CD8-positive, alpha-beta memory T cell (primary cell): ENCODE results near the gene PARP4. TPM values are rescaled to one million over a fixed set of nuclear protein-coding genes. Genes with fewer than 3 reads are reported as not detected.
"Not testable (repeated sequence)": the region's sequence is repeated elsewhere in the genome, so short reads cannot be mapped to it uniquely, and the experiment has no call there.

Source experiments
- CTCF ChIA-PET: fragments of 350-600 bp; sonication (Branson Sonifier 250); formaldehyde crosslinking; loops from one replicate; lab custom pipeline; 2021; ENCODE audit warnings: antibody characterized with exemption; lab: Charles Lee
- POLR2A ChIA-PET: fragments of 350-600 bp; sonication (Branson Sonifier 250); formaldehyde crosslinking; loops from one replicate; lab custom pipeline; 2021; ENCODE audit warnings: antibody characterized with exemption; lab: Charles Lee
- DNase-seq, 5 donors: peaks; one replicate each; pipeline versions ENCODE4 v3.0.0 to v3.0.0-alpha.2; 2020 to 2022; ENCODE audit warnings: mixed read lengths in 1 of 5
- H3K27ac ChIP-seq: one replicate; pipeline ENCODE4 v1.7.0; 2013; ENCODE audit warnings: low read depth, mild to moderate bottlenecking, low read length, moderate library complexity
- H3K27me3 ChIP-seq: 2 replicates; pipeline ENCODE4 v1.7.0; 2013; ENCODE audit warnings: low read length, mild to moderate bottlenecking; ENCODE audit not compliant: insufficient read depth, poor library complexity, severe bottlenecking
- H3K36me3 ChIP-seq: 2 replicates; pipeline ENCODE4 v1.7.0; 2013; ENCODE audit warnings: mild to moderate bottlenecking, low read length, moderate library complexity; ENCODE audit not compliant: insufficient read depth
- H3K4me1 ChIP-seq: 2 replicates; pipeline ENCODE4 v1.7.0; 2013; ENCODE audit warnings: mild to moderate bottlenecking, low read length, moderate library complexity; ENCODE audit not compliant: insufficient read depth
- H3K4me3 ChIP-seq: 2 replicates; pipeline ENCODE4 v1.7.0; 2013; ENCODE audit warnings: mild to moderate bottlenecking, low read length
- H3K9me3 ChIP-seq: 2 replicates; pipeline ENCODE4 v1.7.0; 2013; ENCODE audit warnings: mild to moderate bottlenecking, low read length
- H3K27ac Mint-ChIP-seq, 8 donors: one replicate each; pipeline ENCODE4 v1.8.0; 2020 to 2021; ENCODE audit warnings: mixed read lengths in 8 of 8, mild to moderate bottlenecking in 6 of 8, inconsistent platforms in 3 of 8, moderate library complexity in 3 of 8
- H3K27me3 Mint-ChIP-seq, 2 donors: one replicate each; pipeline ENCODE4 v1.8.0; 2020 to 2021; ENCODE audit warnings: mixed read lengths in 2 of 2, mild to moderate bottlenecking in 1 of 2, moderate library complexity in 1 of 2
- H3K36me3 Mint-ChIP-seq, 3 donors: one replicate each; pipeline ENCODE4 v1.8.0; 2020 to 2021; ENCODE audit warnings: mixed read lengths in 3 of 3, inconsistent platforms in 1 of 3, mild to moderate bottlenecking in 1 of 3
- H3K4me1 Mint-ChIP-seq, 3 donors: one replicate each; pipeline ENCODE4 v1.8.0; 2020 to 2021; ENCODE audit warnings: mixed read lengths in 3 of 3, inconsistent platforms in 1 of 3, mild to moderate bottlenecking in 1 of 3
- H3K4me3 Mint-ChIP-seq, 7 donors: one replicate each; pipeline ENCODE4 v1.8.0; 2020 to 2021; ENCODE audit warnings: mixed read lengths in 7 of 7, mild to moderate bottlenecking in 6 of 7, moderate library complexity in 4 of 7, inconsistent platforms in 2 of 7
- H3K9me3 Mint-ChIP-seq, 5 donors: one replicate each; pipeline ENCODE4 v1.8.0; 2020 to 2022; ENCODE audit warnings: mixed read lengths in 5 of 5, mild to moderate bottlenecking in 3 of 5, moderate library complexity in 2 of 5, inconsistent platforms in 1 of 5
- polyA plus RNA-seq: library from polyadenylated mRNA; unstranded; fragments of 300-500 nt; fragmentation: Illumina TruSeq; gene quantifications from one replicate; pipeline ENCODE4 v1.2.3, GENCODE V29; 2021
- total RNA-seq, 2 experiments: library from RNA; stranded (reverse); gene quantifications; one replicate each; pipeline ENCODE4 v1.2.3, GENCODE V29; 2021

PARP4 gene
- total and polyA plus RNA-seq, 3 experiments from 2014 or later: 37.4 to 59.7 (median 38.7) TPM

DNA sequence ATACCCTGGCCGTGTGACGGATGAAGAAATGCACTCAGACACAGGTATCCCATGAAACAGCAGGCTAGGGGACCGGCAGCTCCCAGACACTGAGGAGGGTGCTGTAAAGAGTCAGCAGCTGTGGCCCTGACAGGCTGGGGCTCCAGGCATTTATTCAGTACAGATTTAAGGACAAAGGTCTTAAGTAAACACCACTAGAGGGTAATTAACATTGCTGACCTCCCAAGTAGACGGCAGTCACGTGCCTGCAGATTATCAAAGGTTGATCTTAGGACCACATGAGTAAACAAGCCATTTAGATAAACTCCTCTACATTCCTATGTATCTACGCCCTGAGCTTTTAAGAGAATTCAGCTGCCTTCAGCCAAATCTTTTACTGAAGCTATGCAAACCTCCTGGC is 92.9 kb downstream of the PARP4 start:
- H3K27me3 Mint-ChIP-seq, H3K4me3 ChIP-seq, H3K9me3 ChIP-seq, H3K27ac ChIP-seq, H3K27ac Mint-ChIP-seq, H3K4me1 Mint-ChIP-seq, DNase-seq, H3K27me3 ChIP-seq, POLR2A ChIA-PET, H3K9me3 Mint-ChIP-seq, CTCF ChIA-PET, H3K4me3 Mint-ChIP-seq, H3K4me1 ChIP-seq, H3K36me3 ChIP-seq: not testable (repeated sequence)
- H3K36me3 Mint-ChIP-seq: peaks cover 24 to 46% (median 28%) of the 10 kb centered on the region in 3 donors

DNA sequence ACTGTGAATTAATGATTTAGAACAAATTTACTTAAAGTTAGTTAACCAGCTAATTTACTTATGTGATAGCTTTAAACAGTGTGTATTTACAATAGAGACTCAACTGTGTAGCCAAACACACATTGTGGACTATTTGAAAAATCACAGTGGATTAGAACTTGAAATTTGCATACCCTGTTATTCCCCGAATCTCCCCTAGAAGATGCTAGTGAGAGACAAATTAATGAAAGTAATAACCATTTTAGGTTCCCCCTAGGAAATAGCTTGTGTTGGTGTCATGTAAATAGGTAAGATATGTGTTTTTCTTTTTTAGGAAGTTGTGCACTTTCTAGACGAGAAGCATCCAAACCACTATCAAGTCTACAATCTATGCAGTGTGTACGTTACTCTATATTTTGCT is 104.7 kb downstream of the PARP4 start:
- Mint-ChIP-seq H3K36me3 (no peaks in the 10 kb centered on the region), H3K4me3 (no peak overlapping the region), H3K9me3 (no peaks in the 10 kb centered on the region), H3K27me3 (peaks cover 5 to 16% of the 10 kb centered on the region in 2 donors), H3K27ac (no peak overlapping the region), H3K4me1 (peaks cover 0 to 7% (median 4%) of the 10 kb centered on the region in 3 donors)
- Histone ChIP-seq H3K4me1 (no peaks in the 10 kb centered on the region), H3K9me3 (no peaks in the 10 kb centered on the region), H3K36me3 (no peaks in the 10 kb centered on the region), H3K4me3 (no peak overlapping the region), H3K27ac (no peak overlapping the region), H3K27me3 (peaks cover 2% of the 10 kb centered on the region)
- POLR2A ChIA-PET: no interaction called here
- CTCF ChIA-PET: no interaction called here
- no peak for DNase-seq

DNA sequence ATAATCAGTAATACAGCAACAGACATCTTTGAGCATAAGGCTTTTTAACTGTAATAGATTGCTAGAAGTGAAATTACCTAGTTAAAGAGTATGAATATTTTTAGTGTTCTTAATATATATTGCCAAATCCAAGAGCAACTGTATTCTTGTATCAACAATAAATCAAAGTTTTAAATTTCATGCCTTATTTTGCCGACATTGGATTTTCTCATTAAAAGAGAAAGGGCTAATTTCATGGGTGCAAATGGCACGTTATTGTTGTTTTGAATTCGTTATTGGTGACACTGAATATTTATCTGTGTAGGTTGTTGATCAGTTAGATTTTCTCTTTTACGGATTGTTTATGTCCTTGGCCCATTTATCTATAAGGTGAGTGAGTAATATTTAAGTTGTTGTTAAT is 106.1 kb downstream of the PARP4 start:
- H3K4me3 ChIP-seq: no peak overlapping the region
- no peaks in the 10 kb centered on the region for H3K36me3 Mint-ChIP-seq
- no peaks in the 10 kb centered on the region for H3K36me3 ChIP-seq
- peaks cover 0 to 7% (median 4%) of the 10 kb centered on the region in 3 donors for H3K4me1 Mint-ChIP-seq
- H3K9me3 ChIP-seq: no peaks in the 10 kb centered on the region
- H3K27me3 Mint-ChIP-seq: peaks cover 5 to 16% of the 10 kb centered on the region in 2 donors
- H3K4me1 ChIP-seq: no peaks in the 10 kb centered on the region
- H3K27ac Mint-ChIP-seq: no peak overlapping the region
- H3K27ac ChIP-seq: no peak overlapping the region
- no peaks in the 10 kb centered on the region for H3K9me3 Mint-ChIP-seq
- peaks cover 2% of the 10 kb centered on the region for H3K27me3 ChIP-seq
- ChIA-PET CTCF (no interaction called here), POLR2A (no interaction called here)
- H3K4me3 Mint-ChIP-seq: no peak overlapping the region
- no peak for DNase-seq

DNA sequence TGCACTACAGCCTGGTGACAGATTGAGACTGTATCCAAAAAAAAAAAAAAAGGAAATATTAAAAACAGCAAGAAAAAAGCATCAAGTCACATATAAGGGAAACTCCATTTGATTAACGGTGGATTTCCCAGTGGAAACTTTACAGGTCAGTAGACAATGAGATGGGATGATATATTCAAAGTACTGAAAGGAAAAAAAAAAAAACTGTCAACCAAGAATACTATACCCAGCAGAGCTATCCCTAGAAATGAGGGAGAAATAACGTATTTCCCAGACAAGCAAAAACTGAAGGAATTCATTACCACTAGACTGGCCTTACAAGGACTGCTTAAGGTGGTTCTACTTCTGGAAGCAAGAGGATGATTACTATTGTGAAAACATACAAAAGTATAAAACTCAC is 115.8 kb downstream of the PARP4 start:
- Histone ChIP-seq H3K27me3 (no peaks in the 10 kb centered on the region), H3K4me3 (no peak overlapping the region), H3K36me3 (no peaks in the 10 kb centered on the region), H3K4me1 (no peaks in the 10 kb centered on the region), H3K9me3 (no peaks in the 10 kb centered on the region), H3K27ac (no peak overlapping the region)
- peaks cover 0 to 2% of the 10 kb centered on the region in 2 donors for H3K27me3 Mint-ChIP-seq
- H3K4me1 Mint-ChIP-seq: no peaks in the 10 kb centered on the region
- H3K27ac Mint-ChIP-seq: no peak overlapping the region
- H3K9me3 Mint-ChIP-seq: peaks cover 6 to 21% (median 17%) of the 10 kb centered on the region in 5 donors
- DNase-seq: no peak
- CTCF ChIA-PET: no interaction called here
- no peak overlapping the region for H3K4me3 Mint-ChIP-seq
- POLR2A ChIA-PET: no interaction called here
- H3K36me3 Mint-ChIP-seq: peaks cover 0 to 14% (median 5%) of the 10 kb centered on the region in 3 donors

DNA sequence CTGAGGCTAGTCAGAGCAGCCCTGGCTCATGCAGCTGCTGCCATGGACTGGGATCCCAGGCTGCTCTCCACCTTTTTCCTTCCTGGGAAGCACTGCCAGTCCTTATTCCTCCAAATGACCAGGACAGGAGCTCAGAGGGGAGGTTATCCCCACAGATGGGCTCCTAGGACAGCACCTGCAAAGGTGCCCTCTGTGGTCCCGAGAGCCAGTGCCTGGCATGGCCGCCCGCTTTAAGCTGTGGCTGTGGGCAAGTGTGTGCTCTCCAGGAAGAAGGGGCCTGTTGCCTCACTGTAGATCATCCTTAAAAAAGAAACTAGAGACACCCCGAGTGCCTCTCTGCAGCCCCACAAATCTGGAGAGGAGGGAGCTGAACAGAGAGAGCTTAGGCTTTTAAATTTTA is 119.6 kb downstream of the PARP4 start:
- POLR2A ChIA-PET: no interaction called here

DNA sequence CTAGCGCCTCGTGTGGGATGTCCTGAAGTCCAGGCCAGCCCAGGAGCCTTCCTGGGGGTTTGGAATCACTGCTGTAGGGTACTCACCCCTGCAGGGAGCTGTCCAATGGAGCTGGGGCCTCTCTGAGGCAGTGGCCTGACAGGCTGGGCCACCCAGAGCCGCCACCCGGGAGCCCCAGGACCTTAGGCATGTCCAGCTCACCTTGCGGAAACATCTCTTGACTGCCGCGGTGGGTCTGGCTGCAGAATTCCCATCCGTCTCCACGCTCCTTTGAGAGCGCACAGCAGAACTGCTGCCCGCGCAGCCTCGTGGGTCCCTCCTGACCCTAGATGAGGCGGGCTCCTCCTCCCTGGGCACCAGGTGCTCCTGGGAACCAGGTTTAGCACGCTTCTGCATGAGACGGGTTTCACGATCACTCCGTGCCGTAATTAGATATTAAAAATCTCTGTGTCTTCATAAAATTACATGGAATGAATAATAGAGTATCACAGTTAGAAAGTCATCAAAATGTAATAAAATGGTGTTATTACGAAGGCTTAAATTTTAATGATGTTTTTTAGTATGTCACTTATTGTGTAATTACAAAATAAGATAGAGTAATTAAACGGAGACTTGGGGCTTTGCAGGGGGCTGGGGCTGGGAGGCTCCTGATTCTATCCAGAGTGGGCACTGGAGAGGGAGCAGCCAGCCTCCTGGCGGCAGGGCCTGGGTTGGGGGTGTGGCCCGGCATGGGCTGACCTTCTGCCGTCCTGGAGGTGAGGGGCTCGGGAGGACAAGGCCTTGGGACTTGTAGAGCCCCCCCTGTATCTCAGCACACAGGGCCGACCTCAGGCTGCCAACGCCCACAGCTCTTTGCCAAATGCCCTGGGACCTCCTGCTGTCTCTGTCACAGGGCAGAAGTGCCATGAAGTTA is 120.6 kb downstream of the PARP4 start:
- H3K27ac Mint-ChIP-seq, H3K27ac ChIP-seq, H3K27me3 ChIP-seq, H3K36me3 Mint-ChIP-seq, H3K4me3 ChIP-seq, H3K4me3 Mint-ChIP-seq, H3K36me3 ChIP-seq, DNase-seq, CTCF ChIA-PET, H3K4me1 Mint-ChIP-seq, H3K27me3 Mint-ChIP-seq, H3K9me3 ChIP-seq, H3K4me1 ChIP-seq, POLR2A ChIA-PET: not testable (repeated sequence)
- H3K9me3 Mint-ChIP-seq: peaks cover 6 to 16% (median 10%) of the 10 kb centered on the region in 5 donors

More for the DNA sequence above, 119.6 kb downstream of the PARP4 start:
- Histone ChIP-seq H3K36me3 (no peaks in the 10 kb centered on the region), H3K4me3 (no peak overlapping the region), H3K9me3 (no peaks in the 10 kb centered on the region), H3K27me3 (no peaks in the 10 kb centered on the region), H3K27ac (no peak overlapping the region), H3K4me1 (no peaks in the 10 kb centered on the region)
- CTCF ChIA-PET: no interaction called here
- Mint-ChIP-seq H3K36me3 (peaks cover 0 to 14% (median 5%) of the 10 kb centered on the region in 3 donors), H3K9me3 (peaks cover 6 to 21% (median 17%) of the 10 kb centered on the region in 5 donors), H3K4me1 (no peaks in the 10 kb centered on the region), H3K27ac (peak overlapping the region in 1 of 8 donors; percentile 22), H3K27me3 (no peaks in the 10 kb centered on the region), H3K4me3 (no peak overlapping the region)
- DNase-seq: no peak

DNA sequence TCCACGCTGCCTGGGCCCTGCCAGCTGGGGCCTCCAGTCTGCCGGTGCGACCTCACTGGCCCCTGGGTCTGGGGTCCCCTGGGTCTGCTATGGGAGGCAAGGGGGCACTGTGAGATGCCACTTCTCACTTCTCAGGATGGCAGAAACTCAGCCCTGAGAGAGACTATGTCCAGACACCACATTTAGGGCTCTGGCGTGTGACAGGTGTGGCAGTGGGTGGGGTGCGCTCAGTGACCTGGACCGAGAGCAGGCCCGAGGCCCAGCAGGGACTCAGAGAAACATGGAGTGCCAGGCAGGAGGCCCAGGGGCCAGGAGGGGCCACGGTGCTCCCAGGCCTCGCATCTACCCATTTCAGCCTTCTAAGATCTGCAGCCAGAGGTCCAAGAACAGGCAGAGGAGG is 121.8 kb downstream of the PARP4 start:
- H3K4me3 ChIP-seq, CTCF ChIA-PET, H3K36me3 ChIP-seq, H3K9me3 ChIP-seq, POLR2A ChIA-PET, H3K36me3 Mint-ChIP-seq, DNase-seq, H3K4me1 ChIP-seq, H3K27ac Mint-ChIP-seq, H3K4me3 Mint-ChIP-seq, H3K4me1 Mint-ChIP-seq, H3K9me3 Mint-ChIP-seq, H3K27me3 ChIP-seq, H3K27ac ChIP-seq, H3K27me3 Mint-ChIP-seq: not testable (repeated sequence)

DNA sequence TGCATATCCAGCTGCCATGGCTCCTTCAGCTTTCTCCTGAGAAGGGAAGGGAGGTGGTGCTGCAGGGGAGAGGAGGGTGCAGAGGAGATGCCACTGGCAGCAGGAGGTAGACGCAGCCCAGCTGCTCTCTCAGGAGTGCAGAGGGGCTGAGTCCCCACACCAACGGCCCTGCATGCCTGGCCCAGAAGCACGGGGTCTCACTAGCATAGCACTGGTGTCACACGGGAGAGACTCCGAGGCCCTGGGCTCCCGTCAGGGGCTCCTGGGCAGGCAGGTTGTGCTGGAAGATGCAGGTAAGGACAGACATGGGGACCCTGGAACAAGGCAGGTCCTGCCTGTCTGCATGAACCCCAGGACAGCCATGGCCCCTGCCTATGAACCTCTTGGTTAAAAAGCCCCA is 123.1 kb downstream of the PARP4 start:
- no peaks in the 10 kb centered on the region for H3K27me3 Mint-ChIP-seq
- no peak overlapping the region for H3K27ac Mint-ChIP-seq
- POLR2A ChIA-PET: no interaction called here

More for the DNA sequence above, 123.1 kb downstream of the PARP4 start:
- Mint-ChIP-seq H3K36me3 (no peaks in the 10 kb centered on the region), H3K4me1 (no peaks in the 10 kb centered on the region), H3K4me3 (no peak overlapping the region), H3K9me3 (peaks cover 0 to 2% (median 0%) of the 10 kb centered on the region in 5 donors)
- DNase-seq: no peak
- H3K27me3 ChIP-seq: no peaks in the 10 kb centered on the region
- H3K9me3 ChIP-seq: no peaks in the 10 kb centered on the region
- no peaks in the 10 kb centered on the region for H3K36me3 ChIP-seq
- H3K4me3 ChIP-seq: no peak overlapping the region
- no peak overlapping the region for H3K27ac ChIP-seq
- no peaks in the 10 kb centered on the region for H3K4me1 ChIP-seq
- CTCF ChIA-PET: no interaction called here
